IPS-20b (cell line): ENCODE measurements around the gene SEPSECS.

ENCODE experiments used
- H3K27ac ChIP-seq: one replicate; pipeline ENCODE4 v1.5.1; 2013; ENCODE audit warnings: low read length
- H3K27me3 ChIP-seq: 2 replicates; pipeline ENCODE4 v1.6.1; 2013; ENCODE audit warnings: mild to moderate bottlenecking, low read length, inconsistent platforms; ENCODE audit not compliant: insufficient read depth
- H3K36me3 ChIP-seq: 2 replicates; pipeline ENCODE4 v1.6.1; 2013; ENCODE audit warnings: low read depth, mild to moderate bottlenecking, inconsistent platforms, low read length, moderate library complexity; ENCODE audit not compliant: insufficient read depth
- H3K4me1 ChIP-seq: 2 replicates; pipeline ENCODE4 v1.6.1; 2013; ENCODE audit warnings: mild to moderate bottlenecking, control low read depth, inconsistent platforms, low read length, moderate library complexity; ENCODE audit not compliant: insufficient read depth
- H3K4me3 ChIP-seq: 2 replicates; pipeline ENCODE4 v1.5.1; 2013; ENCODE audit warnings: mild to moderate bottlenecking, low read length, inconsistent platforms
- H3K9ac ChIP-seq: 2 replicates; pipeline ENCODE4 v1.6.1; 2013; ENCODE audit warnings: low read depth, mild to moderate bottlenecking, inconsistent platforms, low read length, moderate library complexity
- H3K9me3 ChIP-seq: 2 replicates; pipeline ENCODE4 v1.6.1; 2013; ENCODE audit warnings: mild to moderate bottlenecking, low read depth, low read length, inconsistent platforms; ENCODE audit not compliant: insufficient read depth

SEPSECS gene

GRCh38 chr4:25120146-25120940 lies 39.9 kb downstream of the SEPSECS start:
- Histone ChIP-seq H3K9me3 (no peaks in the 10 kb centered on the region), H3K27ac (no peak overlapping the region), H3K36me3 (no peaks in the 10 kb centered on the region), H3K27me3 (no peaks in the 10 kb centered on the region), H3K4me3 (no peak overlapping the region), H3K9ac (no peak overlapping the region), H3K4me1 (no peaks in the 10 kb centered on the region)

- H3K9ac ChIP-seq: no peak overlapping the region
- H3K4me3 ChIP-seq: no peak overlapping the region
- no peak overlapping the region for H3K27ac ChIP-seq
Observed at GRCh38 chr4:25117716-25118472, 42.4 kb downstream of the SEPSECS start.

DNA sequence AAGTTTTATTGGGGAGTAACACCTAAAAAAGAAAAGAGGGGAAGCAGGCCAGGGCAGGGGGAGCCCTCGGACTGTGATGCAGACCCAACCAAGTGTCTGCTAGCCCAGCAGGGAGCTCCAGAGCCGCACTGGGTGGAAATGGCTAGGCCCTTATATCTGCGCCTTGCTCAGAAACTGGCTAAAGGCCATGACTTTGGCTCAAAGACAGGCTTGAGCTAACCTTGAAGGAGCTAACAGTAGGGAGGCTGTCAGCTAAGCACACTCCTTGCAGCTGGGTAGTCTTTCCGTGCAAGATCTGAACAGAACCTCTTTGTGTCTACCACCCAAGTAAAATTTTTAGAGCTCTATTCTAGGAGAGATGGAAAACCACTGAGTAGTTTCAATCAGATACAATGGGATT lies 43.0 kb downstream of the SEPSECS start:
- no peak overlapping the region for H3K27ac ChIP-seq
- no peaks in the 10 kb centered on the region for H3K27me3 ChIP-seq
- H3K9ac ChIP-seq: no peak overlapping the region
- no peaks in the 10 kb centered on the region for H3K36me3 ChIP-seq
- no peak overlapping the region for H3K4me3 ChIP-seq
- peaks cover 3% of the 10 kb centered on the region; the same call in 1 of the 2 replicates for H3K4me1 ChIP-seq
- no peaks in the 10 kb centered on the region for H3K9me3 ChIP-seq

More at GRCh38 chr4:25117716-25118472, 42.4 kb downstream of the SEPSECS start:
- H3K27me3 ChIP-seq: no peaks in the 10 kb centered on the region
- H3K9me3 ChIP-seq: no peaks in the 10 kb centered on the region
- H3K4me1 ChIP-seq: peaks cover 3% of the 10 kb centered on the region; the same call in 1 of the 2 replicates
- no peaks in the 10 kb centered on the region for H3K36me3 ChIP-seq

DNA sequence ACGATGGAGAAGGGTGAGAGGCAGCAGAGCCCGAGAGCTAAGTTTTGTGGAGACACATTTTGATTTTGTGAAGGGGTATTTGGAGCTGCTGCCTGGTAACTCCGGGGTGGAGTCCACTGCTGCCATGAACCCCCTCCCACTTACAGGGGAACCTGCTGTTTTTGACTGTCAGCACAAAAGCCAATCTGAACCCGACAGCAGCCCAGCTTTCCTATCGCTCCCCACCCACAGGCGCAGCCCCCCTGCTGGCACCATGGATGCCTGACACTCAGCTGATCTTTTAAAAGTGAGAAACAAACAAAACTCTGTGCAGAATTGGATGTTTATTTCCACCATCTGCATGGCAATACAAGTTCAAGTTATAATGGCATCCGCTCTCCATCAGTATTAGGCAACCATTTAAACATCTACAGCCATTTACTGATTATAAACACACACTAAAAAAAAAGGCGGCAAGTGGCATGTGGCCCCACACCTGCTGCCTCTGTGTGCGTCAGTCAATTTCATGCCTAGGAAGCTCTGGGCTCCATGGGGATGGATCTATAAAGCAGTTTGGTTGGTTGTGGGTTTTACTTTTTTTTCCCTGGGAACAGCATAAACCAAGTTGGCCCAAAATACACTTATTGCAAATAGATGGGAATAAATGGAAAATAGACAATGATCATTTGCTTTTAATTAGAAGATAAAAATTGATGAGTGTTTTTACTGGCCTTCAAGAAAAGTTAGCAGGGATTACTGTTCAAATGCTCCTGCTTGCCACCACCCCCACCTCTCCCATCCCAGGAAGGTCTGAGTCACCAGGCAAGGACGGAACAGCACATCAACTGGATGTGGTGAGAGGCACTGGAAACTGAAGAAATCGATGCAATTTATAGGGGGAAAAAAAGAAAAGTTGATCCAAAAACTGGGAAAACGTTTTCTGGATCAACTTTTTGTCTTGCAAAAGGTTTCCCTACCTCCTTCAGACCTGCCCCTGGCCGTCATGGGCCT lies 46.0 kb downstream of the SEPSECS start:
- Histone ChIP-seq H3K9me3 (no peaks in the 10 kb centered on the region), H3K36me3 (no peaks in the 10 kb centered on the region), H3K4me1 (peaks cover 3% of the 10 kb centered on the region; the same call in 1 of the 2 replicates), H3K27ac (no peak overlapping the region), H3K4me3 (no peak overlapping the region), H3K27me3 (no peaks in the 10 kb centered on the region), H3K9ac (no peak overlapping the region)

DNA sequence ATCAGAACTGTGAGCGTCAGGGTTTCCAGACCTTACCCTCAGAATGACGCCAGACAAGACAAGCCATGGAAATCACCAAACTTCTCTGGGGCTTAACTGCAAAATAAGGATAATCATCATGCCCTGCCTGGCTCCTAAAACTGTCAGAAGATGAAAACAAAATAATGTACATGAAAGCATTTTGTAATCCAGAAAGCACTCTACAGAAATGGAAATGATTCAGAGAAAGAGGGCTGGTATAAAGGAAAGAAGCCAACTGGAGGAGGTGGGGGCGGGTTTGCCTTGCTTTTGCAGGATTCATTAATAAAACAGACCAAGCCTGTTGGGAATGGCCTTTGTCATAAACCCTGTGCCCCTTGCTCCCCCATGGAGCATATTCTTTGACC lies 47.3 kb downstream of the SEPSECS start:
- H3K4me3 ChIP-seq: no peak overlapping the region
- H3K9me3 ChIP-seq: no peaks in the 10 kb centered on the region
- H3K36me3 ChIP-seq: no peaks in the 10 kb centered on the region
- peaks cover 3% of the 10 kb centered on the region; the same call in 1 of the 2 replicates for H3K4me1 ChIP-seq
- no peak overlapping the region for H3K9ac ChIP-seq
- H3K27ac ChIP-seq: no peak overlapping the region
- no peaks in the 10 kb centered on the region for H3K27me3 ChIP-seq

DNA sequence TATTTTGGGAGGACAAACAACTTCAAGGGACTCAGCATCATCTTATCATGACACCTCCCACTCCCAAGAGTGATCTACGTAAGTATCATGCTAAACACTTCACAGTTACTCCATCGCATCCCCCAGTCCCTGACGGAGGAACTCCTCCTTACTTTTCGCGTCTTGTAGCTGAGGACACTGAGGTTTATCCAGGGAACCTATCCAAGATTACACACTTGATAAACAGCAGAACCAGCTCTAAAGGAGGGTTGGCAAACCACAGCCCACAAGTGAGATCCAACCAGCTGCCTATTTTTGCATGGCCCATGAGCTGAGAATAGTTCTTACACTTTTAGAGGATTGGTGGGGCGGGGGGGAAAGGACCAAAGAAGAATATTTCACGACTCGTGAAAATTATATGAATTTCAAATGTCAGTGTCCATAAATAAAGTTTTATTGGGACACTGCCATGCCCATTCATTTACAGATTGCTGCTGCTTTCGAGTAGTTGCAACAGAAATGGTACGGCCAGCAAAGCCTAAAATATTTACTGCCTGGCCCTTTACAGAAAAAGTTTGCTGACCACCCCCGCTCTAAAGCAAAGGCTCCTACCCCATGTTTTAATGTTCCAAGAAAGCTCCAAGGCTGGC lies 47.8 kb downstream of the SEPSECS start:
- Histone ChIP-seq H3K36me3 (no peaks in the 10 kb centered on the region), H3K4me1 (peaks cover 3% of the 10 kb centered on the region; the same call in 1 of the 2 replicates), H3K27me3 (no peaks in the 10 kb centered on the region), H3K4me3 (no peak overlapping the region), H3K9ac (no peak overlapping the region), H3K27ac (no peak overlapping the region), H3K9me3 (no peaks in the 10 kb centered on the region)

DNA sequence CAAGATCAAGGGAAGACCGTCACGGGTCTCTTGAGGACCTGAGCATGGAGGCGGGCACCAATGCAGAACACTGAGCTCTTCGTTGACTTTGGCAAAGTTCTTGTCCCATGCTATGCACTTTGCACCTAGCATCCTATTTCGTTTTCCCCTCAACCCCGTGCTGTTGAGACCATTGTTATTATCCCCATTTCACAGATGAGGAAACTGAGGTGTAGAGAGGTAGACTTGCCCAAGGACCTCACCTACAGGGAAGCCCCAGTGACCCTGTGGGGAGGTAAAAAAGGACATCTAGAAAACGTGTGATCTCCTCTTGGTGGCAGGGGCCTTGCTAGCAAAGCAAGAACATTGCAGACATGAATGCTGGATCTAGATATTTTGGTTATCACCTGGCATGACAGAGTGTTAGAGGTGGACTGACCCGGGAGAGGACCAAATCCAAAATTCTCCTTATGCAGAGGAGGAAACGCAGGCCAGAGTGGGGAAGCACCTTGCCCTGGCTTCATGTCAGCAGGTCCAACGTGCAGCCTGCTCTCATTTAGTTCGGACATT lies 48.5 kb downstream of the SEPSECS start:
- H3K27me3 ChIP-seq: no peaks in the 10 kb centered on the region
- no peak overlapping the region for H3K9ac ChIP-seq
- no peaks in the 10 kb centered on the region for H3K36me3 ChIP-seq
- H3K4me1 ChIP-seq: peaks cover 3% of the 10 kb centered on the region; the same call in 1 of the 2 replicates
- H3K4me3 ChIP-seq: no peak overlapping the region
- H3K9me3 ChIP-seq: no peaks in the 10 kb centered on the region
- H3K27ac ChIP-seq: no peak overlapping the region

DNA sequence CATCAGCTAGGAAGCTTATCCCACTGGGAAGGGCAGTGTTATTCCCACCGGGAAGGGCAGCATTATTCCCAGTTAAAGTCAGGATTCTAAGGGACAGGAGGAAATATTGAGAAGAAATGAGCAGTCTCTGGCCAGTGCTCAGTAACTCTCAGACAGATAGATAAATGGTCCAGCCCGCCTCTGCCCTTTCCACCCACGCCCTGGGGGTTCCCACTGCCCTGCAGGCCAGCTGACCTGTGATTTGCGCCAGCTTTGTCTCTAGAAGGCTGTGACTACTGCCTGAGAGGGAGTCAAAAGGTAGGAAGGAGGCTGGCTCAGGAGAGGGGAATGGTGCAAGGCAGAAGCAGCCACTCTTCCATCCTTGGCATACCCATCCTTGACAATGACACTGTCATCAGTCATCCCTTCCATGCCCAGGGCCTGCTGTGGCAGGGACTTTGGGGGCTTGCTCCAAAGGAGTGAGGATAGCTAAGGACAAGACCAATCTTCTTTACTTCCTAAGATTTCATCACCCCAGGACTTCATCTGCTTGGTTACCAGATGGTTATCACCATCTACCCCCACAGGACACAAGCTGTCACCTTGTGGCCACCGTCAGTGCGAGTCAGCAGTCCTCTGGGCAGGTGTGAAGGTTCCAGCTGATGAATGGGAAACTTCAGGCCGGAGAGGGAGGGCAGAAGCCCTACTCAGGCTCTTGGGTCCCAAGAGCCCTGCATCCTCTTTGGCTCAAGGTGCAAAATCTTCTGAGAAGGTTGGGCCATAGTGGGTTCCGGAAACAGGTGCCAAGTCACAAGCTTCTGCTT lies 49.5 kb downstream of the SEPSECS start:
- H3K4me1 ChIP-seq: peaks cover 3% of the 10 kb centered on the region; the same call in 1 of the 2 replicates
- H3K4me3 ChIP-seq: no peak overlapping the region
- no peaks in the 10 kb centered on the region for H3K36me3 ChIP-seq
- H3K9ac ChIP-seq: no peak overlapping the region
- H3K27ac ChIP-seq: no peak overlapping the region
- no peaks in the 10 kb centered on the region for H3K27me3 ChIP-seq
- H3K9me3 ChIP-seq: no peaks in the 10 kb centered on the region

GRCh38 chr4:25109511-25109910 lies 50.7 kb downstream of the SEPSECS start:
- Histone ChIP-seq H3K9me3 (no peaks in the 10 kb centered on the region), H3K36me3 (no peaks in the 10 kb centered on the region), H3K9ac (no peak overlapping the region), H3K4me1 (peaks cover 3% of the 10 kb centered on the region; the same call in 1 of the 2 replicates), H3K27me3 (no peaks in the 10 kb centered on the region), H3K27ac (no peak overlapping the region), H3K4me3 (no peak overlapping the region)

GRCh38 chr4:25108556-25108955 lies 51.7 kb downstream of the SEPSECS start:
- H3K27ac ChIP-seq: no peak overlapping the region
- no peak overlapping the region for H3K9ac ChIP-seq
- H3K27me3 ChIP-seq: no peaks in the 10 kb centered on the region
- H3K9me3 ChIP-seq: no peaks in the 10 kb centered on the region
- no peak overlapping the region for H3K4me3 ChIP-seq
- H3K4me1 ChIP-seq: peaks cover 3% of the 10 kb centered on the region; the same call in 1 of the 2 replicates
- H3K36me3 ChIP-seq: no peaks in the 10 kb centered on the region
